Activated naive CD8-positive, alpha-beta T cell treated with anti-CD3 and anti-CD28 coated beads, Interleukin-2, amount 50 U/mL, for 24 hours (primary cell): ENCODE measurements around the gene NNMT.

ENCODE experiments used
- ATAC-seq: fragments of 150-1000 bp; cut with Tn5 transposase; one replicate; pipeline ENCODE4 v1.10.0; 2021
- DNase-seq: peaks from one replicate; pipeline ENCODE4 v3.0.0; 2021
- H3K27ac Mint-ChIP-seq: one replicate; pipeline ENCODE4 v1.8.0; 2021; ENCODE audit warnings: mild to moderate bottlenecking, mixed read lengths
- H3K27me3 Mint-ChIP-seq: one replicate; pipeline ENCODE4 v1.8.0; 2021; ENCODE audit warnings: mixed read lengths
- H3K36me3 Mint-ChIP-seq: one replicate; pipeline ENCODE4 v1.8.0; 2021; ENCODE audit warnings: low read depth, mixed read lengths
- H3K4me1 Mint-ChIP-seq: one replicate; pipeline ENCODE4 v1.8.0; 2021; ENCODE audit warnings: mixed read lengths
- H3K4me3 Mint-ChIP-seq: one replicate; pipeline ENCODE4 v1.8.0; 2021; ENCODE audit warnings: mild to moderate bottlenecking, moderate library complexity, mixed read lengths
- H3K9me3 Mint-ChIP-seq: one replicate; pipeline ENCODE4 v1.8.0; 2021; ENCODE audit warnings: mixed read lengths

Gene NNMT

DNA sequence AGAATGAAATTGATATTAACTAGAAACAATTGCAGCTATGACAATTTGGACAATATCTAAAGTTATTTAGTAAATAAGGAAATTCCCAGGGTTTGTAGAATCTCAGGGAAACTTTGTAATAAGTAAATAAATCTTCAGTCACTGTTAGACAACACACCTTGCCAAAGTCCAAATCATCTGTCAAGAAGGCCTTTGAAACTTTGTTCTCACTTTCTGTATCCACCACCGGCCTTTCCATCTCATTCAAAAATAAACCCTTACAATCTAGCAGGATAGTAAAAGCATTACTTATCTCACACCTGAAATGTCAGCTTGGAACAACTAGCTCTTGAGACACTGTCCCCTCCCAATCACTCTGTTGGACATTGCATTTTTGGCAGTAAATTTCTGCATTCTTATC, 7.9 kb downstream of the NNMT start:
- peaks cover 18% of the 10 kb centered on the region for H3K9me3 Mint-ChIP-seq
- H3K27me3 Mint-ChIP-seq: peaks cover 26% of the 10 kb centered on the region
- H3K4me3 Mint-ChIP-seq: no peak overlapping the region
- H3K36me3 Mint-ChIP-seq: no peaks in the 10 kb centered on the region
- H3K27ac Mint-ChIP-seq: no peak overlapping the region
- ATAC-seq (no peak), DNase-seq (no peak)
- no peaks in the 10 kb centered on the region for H3K4me1 Mint-ChIP-seq

DNA sequence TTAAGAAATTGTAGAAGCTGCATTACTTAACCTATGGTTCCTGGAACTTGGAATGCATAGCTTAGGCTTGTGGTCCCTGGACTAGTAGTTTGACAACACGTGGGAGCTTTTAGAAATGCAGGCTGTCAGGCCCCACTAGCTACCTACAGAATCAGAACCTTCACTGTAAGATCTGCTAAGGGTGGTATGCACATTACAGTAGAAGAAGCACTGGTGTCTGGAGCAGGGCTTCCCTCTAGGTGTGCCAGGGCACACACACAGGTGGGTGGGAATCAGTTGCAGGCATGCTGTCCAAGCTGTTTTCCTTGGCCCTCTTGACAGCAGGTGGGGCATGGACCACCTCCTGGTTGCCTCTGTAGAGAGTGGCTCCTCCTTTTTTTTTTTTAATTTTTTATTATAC, 8.8 kb downstream of the NNMT start:
- Mint-ChIP-seq H3K4me3 (no peak overlapping the region), H3K27me3 (peaks cover 31% of the 10 kb centered on the region), H3K4me1 (no peaks in the 10 kb centered on the region), H3K36me3 (no peaks in the 10 kb centered on the region), H3K9me3 (peaks cover 18% of the 10 kb centered on the region), H3K27ac (no peak overlapping the region)
- ATAC-seq (no peak), DNase-seq (no peak)

DNA sequence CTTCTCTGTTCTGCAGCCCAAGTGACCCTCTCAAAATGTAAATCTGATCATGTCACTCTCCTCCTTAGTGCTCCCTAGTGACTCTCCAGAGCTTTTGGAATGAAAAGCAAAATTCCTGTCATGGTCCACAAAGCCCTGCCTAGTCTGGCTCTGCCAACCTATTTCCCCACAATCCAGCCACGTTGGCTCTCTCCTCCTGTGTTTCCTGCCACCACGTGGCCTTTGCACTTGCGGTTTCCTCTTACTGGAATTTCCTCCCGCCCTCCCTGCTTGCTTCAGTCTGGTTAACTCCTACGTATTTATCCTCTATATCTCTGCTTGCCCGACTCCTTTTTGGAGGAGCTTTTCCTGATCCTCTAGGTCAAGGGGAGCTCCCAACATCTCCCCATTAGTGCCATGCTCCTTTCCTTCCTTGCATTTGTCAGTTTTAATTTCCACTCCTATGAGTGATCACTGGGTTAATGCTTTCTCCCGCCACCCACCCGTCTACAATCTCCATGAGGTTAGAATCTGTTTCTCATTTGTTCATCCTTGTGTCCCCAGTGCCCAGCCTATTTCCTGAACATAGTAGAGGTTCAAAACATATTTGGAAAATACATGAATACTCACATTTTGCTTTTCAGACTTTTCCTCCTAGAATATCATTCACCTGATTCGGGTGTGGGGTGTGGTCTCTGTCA, 11.5 kb downstream of the NNMT start:
- ATAC-seq: no peak
- DNase-seq: no peak
- H3K27ac Mint-ChIP-seq: no peak overlapping the region
- H3K4me3 Mint-ChIP-seq: no peak overlapping the region
- peaks cover 35% of the 10 kb centered on the region for H3K27me3 Mint-ChIP-seq
- H3K4me1 Mint-ChIP-seq: no peaks in the 10 kb centered on the region
- H3K36me3 Mint-ChIP-seq: no peaks in the 10 kb centered on the region
- no peaks in the 10 kb centered on the region for H3K9me3 Mint-ChIP-seq

DNA sequence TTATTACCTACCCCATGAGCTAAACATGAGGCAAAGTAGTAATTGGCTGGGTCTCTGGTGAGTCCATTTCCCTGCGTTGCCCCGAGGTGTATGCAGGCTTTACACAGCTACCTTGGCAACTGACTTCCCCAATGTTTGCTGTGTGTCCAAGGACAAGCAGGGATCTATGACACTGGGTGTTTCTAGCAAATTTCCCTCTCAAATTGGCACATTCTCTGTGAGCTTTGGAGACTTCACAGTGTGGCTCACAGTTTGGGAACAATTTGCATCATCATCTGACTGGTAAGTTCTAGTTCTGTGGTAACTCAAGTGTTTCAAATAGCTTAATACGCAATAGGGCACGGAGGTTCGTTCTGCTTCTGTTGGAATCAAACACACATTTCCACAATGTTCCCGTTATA, 12.5 kb downstream of the NNMT start:
- H3K9me3 Mint-ChIP-seq: no peaks in the 10 kb centered on the region
- no peak overlapping the region for H3K27ac Mint-ChIP-seq
- DNase-seq (no peak), ATAC-seq (no peak)
- H3K27me3 Mint-ChIP-seq: peaks cover 35% of the 10 kb centered on the region
- no peak overlapping the region for H3K4me3 Mint-ChIP-seq
- H3K36me3 Mint-ChIP-seq: no peaks in the 10 kb centered on the region
- no peaks in the 10 kb centered on the region for H3K4me1 Mint-ChIP-seq

DNA sequence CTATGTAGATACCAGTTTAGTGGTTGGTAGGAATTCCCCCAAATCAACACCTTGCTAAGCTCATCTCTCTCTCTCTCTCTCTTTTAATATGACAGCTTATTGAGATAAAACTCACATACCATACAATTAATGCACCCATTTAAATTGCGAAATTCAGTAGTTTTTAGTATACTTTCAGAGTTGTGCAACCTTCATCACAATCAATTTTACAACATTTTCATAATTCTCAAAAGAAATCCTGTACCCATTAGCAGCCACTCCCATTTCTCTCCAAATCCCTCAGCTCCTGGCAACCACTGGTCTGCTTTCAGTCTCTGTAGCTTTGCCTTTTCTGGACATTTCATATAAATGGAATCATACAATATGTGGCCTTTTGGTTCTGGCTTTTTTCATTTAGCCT, 13.3 kb downstream of the NNMT start:
- ATAC-seq (no peak), DNase-seq (no peak)
- no peaks in the 10 kb centered on the region for H3K9me3 Mint-ChIP-seq
- H3K4me3 Mint-ChIP-seq: no peak overlapping the region
- H3K27ac Mint-ChIP-seq: no peak overlapping the region
- H3K27me3 Mint-ChIP-seq: peaks cover 34% of the 10 kb centered on the region
- H3K4me1 Mint-ChIP-seq: no peaks in the 10 kb centered on the region
- H3K36me3 Mint-ChIP-seq: no peaks in the 10 kb centered on the region

DNA sequence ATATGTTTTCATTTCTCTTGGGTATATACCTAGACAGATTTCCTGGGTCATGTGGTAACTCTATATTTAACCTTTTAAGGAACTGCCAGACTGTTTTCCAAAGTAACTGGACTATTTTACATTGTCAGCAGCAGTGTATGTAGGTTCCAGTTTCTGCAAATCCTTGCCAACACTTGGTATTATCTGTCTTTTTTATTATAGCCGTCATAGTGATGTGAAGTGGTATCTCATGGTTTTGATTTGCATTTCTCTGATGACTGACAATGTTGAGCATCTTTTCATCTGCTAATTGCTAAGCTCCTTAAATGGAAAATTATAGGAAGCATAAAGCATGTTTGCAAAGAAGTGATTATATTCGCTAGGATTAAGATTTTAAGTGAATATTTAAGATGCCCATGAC, 13.9 kb downstream of the NNMT start:
- Mint-ChIP-seq H3K36me3 (no peaks in the 10 kb centered on the region), H3K27me3 (peaks cover 33% of the 10 kb centered on the region), H3K27ac (no peak overlapping the region), H3K9me3 (no peaks in the 10 kb centered on the region), H3K4me1 (no peaks in the 10 kb centered on the region), H3K4me3 (no peak overlapping the region)
- DNase-seq: no peak
- ATAC-seq: no peak

DNA sequence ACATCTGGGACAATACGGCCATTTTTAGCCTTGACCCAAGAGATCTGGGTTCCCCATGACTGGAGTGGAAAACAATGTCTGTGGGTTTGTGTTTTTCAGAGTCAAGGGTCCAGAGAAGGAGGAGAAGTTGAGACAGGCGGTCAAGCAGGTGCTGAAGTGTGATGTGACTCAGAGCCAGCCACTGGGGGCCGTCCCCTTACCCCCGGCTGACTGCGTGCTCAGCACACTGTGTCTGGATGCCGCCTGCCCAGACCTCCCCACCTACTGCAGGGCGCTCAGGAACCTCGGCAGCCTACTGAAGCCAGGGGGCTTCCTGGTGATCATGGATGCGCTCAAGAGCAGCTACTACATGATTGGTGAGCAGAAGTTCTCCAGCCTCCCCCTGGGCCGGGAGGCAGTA, 15.7 kb downstream of the NNMT start:
- peaks cover 9% of the 10 kb centered on the region for H3K4me1 Mint-ChIP-seq
- H3K27ac Mint-ChIP-seq: no peak overlapping the region
- peaks cover 25% of the 10 kb centered on the region for H3K27me3 Mint-ChIP-seq
- DNase-seq: no peak
- H3K9me3 Mint-ChIP-seq: no peaks in the 10 kb centered on the region
- no peaks in the 10 kb centered on the region for H3K36me3 Mint-ChIP-seq
- H3K4me3 Mint-ChIP-seq: no peak overlapping the region
- no peak for ATAC-seq

DNA sequence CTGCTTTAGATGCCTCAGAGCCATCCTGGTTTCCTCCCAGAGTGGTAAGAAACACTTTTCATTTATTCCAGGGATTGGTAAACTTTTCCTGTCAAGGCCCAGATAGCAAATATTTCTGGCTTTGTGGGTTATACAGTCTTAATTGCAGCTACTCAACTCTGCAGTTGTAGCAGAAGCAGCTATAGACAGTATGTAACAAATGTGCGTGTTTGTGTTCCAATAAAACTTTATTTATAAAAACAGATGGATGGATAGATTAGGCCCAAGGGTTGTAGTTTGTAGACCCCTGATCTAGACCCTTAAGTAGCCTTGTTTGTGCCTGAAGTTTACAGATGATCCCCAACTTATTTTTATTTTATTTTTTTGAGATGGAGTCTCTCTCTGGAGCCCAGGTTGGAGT, 17.9 kb downstream of the NNMT start:
- Mint-ChIP-seq H3K4me1 (peaks cover 9% of the 10 kb centered on the region), H3K36me3 (no peaks in the 10 kb centered on the region), H3K27ac (no peak overlapping the region), H3K4me3 (no peak overlapping the region), H3K9me3 (no peaks in the 10 kb centered on the region), H3K27me3 (peaks cover 10% of the 10 kb centered on the region)
- no peak for ATAC-seq
- DNase-seq: no peak

DNA sequence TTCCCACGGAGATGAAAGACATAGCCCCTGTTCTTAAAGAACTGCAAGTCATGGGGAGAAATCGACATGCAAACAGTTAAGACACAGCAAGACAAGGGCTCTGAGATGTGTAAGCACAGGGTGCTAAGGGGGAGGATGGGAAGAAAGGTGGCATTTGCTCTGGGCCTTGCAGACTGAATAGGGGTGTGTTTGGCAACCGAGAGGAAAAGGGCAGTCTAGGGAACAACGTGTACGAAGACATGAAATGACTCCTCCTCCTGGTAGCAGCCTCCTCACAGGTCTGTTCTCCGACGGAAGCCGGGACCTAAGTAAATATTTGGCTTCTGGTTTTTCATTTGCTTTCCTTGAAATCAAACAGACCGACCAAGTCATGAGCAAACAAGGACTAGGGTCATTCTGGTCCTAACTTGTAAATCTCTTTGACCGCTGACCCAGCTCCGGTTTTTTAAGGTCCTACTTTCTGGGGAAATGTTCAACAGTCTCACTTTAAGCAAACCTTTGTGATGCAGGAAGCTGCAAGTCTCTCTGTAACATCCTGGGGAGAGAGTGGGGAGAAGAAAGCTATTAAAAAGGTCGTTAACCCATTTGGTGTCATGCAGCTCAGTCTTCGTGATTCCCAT, 19.7 kb downstream of the NNMT start:
- Mint-ChIP-seq H3K4me1 (peaks cover 14% of the 10 kb centered on the region), H3K36me3 (no peaks in the 10 kb centered on the region), H3K4me3 (peak overlapping the region; percentile 48), H3K27ac (no peak overlapping the region), H3K27me3 (peaks cover 5% of the 10 kb centered on the region), H3K9me3 (no peaks in the 10 kb centered on the region)
- DNase-seq (no peak), ATAC-seq (peak; percentile 66)

DNA sequence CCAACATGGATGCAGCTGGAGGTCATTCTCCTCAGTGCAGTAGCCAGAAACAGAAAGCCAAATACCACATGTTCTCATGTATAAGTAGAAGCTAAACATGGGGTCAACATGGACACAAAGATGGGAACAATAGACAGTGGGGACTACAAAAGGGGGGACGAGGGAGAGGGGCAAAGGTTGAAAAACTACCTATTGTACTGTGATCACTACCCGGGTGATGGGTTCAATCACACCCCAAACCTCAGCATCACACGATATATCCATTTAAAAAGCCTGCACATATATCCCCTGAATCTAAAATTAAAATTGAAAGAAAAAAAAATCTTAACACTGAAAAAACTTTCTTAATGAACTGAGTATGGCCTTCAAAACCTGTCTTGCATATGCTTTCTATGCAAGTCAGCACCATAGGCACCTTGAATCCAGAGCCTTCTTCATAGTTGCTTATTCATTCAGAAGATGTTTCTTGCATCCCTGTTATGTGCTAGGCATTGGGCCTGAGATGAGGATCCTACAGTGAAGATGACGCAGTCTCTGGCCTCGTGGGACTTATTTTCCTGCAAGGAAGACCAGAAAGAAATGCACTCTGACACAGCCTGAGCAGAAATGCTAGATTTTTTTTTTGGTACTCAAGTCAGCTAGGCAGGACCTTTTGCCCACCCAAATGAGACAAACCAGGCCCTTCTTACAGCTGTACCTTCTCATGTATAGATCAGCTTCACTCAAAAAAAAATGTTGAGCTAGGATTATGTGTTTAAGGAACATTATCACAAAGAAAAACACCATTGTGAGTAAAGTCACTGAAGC, 21.0 kb downstream of the NNMT start:
- ATAC-seq (no peak), DNase-seq (no peak)
- Mint-ChIP-seq H3K36me3 (no peaks in the 10 kb centered on the region), H3K4me3 (no peak overlapping the region), H3K9me3 (no peaks in the 10 kb centered on the region), H3K27ac (no peak overlapping the region), H3K4me1 (peaks cover 14% of the 10 kb centered on the region), H3K27me3 (peaks cover 4% of the 10 kb centered on the region)

DNA sequence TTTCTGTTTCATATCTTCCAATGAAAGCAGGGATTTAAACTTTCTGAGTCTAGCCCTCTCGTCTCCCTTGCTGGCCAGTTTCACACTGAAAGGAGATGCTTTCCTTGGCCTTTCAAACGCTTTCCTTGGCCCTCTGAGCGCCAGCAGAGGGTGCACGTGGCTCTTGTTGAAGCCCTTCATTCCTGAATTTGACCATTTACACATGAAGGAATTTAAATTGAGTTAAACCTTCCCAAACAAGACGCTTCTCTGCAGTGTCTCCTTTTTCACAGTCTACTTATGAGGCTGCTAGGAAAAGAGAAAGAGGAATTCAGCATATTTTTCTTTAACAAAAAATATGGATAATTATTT, 21.6 kb downstream of the NNMT start:
- Mint-ChIP-seq H3K27me3 (peaks cover 4% of the 10 kb centered on the region), H3K27ac (no peak overlapping the region), H3K4me1 (peaks cover 14% of the 10 kb centered on the region), H3K36me3 (no peaks in the 10 kb centered on the region), H3K9me3 (no peaks in the 10 kb centered on the region), H3K4me3 (no peak overlapping the region)
- ATAC-seq (no peak), DNase-seq (no peak)

DNA sequence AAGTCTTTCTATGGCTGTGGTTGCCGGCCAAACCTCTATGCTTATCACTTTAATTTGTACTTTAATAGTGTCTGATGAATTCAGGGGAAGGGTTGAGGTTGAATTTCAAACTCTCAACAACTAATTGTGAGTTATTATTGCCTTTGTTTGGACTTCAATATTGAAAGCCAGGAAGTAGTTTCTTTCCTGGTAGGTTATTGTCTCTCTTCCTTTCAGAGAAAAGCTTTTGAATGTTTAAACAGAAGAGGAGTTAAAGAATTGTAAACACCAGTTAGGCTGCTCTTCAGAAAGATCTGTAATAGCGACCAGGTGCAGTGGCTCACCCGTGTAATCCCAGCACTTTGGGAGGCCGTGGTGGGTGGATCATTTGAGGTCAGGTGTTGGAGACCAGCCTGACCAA, 22.2 kb downstream of the NNMT start:
- Mint-ChIP-seq H3K27ac (no peak overlapping the region), H3K4me1 (peaks cover 14% of the 10 kb centered on the region), H3K9me3 (no peaks in the 10 kb centered on the region), H3K4me3 (no peak overlapping the region), H3K36me3 (no peaks in the 10 kb centered on the region), H3K27me3 (peaks cover 4% of the 10 kb centered on the region)
- DNase-seq: no peak
- ATAC-seq: no peak

DNA sequence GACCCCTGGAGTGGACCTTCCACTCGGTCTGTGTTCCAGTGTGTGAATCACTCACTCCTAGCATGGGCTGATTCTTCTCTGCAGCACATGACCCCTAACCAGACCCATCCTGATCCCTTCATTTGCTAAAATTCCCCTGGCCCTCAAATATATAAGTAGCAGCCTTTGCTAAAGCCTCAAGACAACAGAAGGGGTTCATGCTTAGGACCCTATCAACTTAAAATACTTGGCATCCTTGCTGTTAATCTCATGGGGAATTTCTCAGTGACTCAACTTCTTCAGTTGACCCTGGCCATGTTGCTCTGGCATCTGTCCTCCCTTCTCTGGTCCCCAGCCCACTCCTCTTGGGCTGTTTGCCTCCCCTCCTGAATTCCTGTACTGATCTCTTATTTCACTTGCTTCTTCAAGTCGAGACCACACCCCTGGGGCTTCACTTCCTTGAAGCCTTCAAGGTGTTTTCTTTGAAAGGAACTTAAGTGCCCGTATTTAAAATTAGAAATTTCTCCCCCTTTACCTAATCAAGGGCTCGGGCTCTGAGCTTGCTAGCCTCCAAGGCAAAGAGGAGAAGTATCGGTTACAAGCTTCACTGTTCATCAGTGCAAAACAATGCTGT, 23.6 kb downstream of the NNMT start:
- H3K4me1 Mint-ChIP-seq: peaks cover 14% of the 10 kb centered on the region
- no peak for DNase-seq

DNA sequence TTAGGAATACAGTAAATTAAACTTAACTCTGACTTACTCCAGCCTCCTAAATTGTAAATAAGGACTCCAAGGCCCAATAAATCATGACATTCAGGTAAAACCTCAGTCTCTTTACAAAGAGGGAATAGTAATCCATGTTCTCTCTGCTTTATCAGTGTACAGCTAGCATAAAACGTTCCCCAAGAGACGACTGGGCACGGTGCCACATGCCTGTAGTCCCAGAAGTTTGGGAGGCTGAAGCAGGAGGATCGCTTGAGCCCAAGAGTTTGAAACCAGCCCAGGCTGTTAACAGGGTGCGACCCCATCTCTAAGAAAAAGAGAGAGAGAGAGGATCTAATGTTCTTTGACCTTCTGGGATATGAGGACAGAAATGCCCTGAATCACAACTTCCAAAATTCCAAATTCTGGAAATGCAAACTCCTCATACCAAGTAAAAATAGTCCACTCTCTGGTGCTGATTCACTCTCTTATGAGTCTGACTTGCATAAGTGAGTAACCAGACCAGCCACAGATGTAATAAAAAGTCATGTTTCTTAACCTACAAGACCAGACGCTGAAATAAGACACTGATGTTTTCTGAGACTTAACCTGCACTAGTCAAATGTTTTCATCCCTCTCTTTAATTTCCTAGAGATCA, 25.5 kb downstream of the NNMT start:
- no peak overlapping the region for H3K4me3 Mint-ChIP-seq
- H3K27ac Mint-ChIP-seq: no peak overlapping the region
- DNase-seq: no peak

More for the DNA sequence above, 23.6 kb downstream of the NNMT start:
- H3K27ac Mint-ChIP-seq: no peak overlapping the region
- ATAC-seq: no peak
- H3K4me3 Mint-ChIP-seq: no peak overlapping the region
- H3K9me3 Mint-ChIP-seq: no peaks in the 10 kb centered on the region
- no peaks in the 10 kb centered on the region for H3K36me3 Mint-ChIP-seq
- H3K27me3 Mint-ChIP-seq: peaks cover 6% of the 10 kb centered on the region

More for the DNA sequence above, 25.5 kb downstream of the NNMT start:
- Mint-ChIP-seq H3K36me3 (no peaks in the 10 kb centered on the region), H3K9me3 (no peaks in the 10 kb centered on the region), H3K27me3 (peaks cover 6% of the 10 kb centered on the region), H3K4me1 (peaks cover 5% of the 10 kb centered on the region)
- no peak for ATAC-seq
